GM23338 (cell line): ENCODE data around the gene CLIC5. TPM values are rescaled to one million over a fixed set of nuclear protein-coding genes. Genes with fewer than 3 reads are reported as not detected.

Experiments
- ATAC-seq: fragments of 200-7000 bp; cut with Tn5 transposase; 3 replicates; pipeline ENCODE4 v1.9.1; 2020
- DNase-seq: peaks from one replicate; pipeline ENCODE4 v3.0.0-alpha.2; 2015; ENCODE audit warnings: low spot score
- H2AFZ ChIP-seq: fragments of 200-600 bp; sonication (generic); 2 replicates; pipeline ENCODE4 v1.8.0; 2016; ENCODE audit warnings: antibody characterized with exemption, mild to moderate bottlenecking, moderate library complexity
- H3F3A ChIP-seq: fragments of 200-600 bp; sonication (generic); replicated peaks from 2 replicates; pipeline ENCODE4 v1.8.0; 2017; ENCODE audit warnings: antibody characterized with exemption, mixed run types, low read depth
- H3K27ac ChIP-seq: fragments of 200-600 bp; sonication (generic); 2 replicates; pipeline ENCODE4 v1.6.1; 2016; ENCODE audit warnings: low read depth
- H3K27me3 ChIP-seq: fragments of 200-600 bp; sonication (generic); 2 replicates; pipeline ENCODE4 v1.8.0; 2016; ENCODE audit warnings: mild to moderate bottlenecking, mixed run types, moderate library complexity; ENCODE audit not compliant: insufficient read depth
- H3K36me3 ChIP-seq: fragments of 200-600 bp; sonication (generic); 2 replicates; pipeline ENCODE4 v1.8.0; 2016; ENCODE audit warnings: mild to moderate bottlenecking; ENCODE audit not compliant: insufficient read depth
- H3K4me1 ChIP-seq: fragments of 200-600 bp; sonication (generic); 2 replicates; pipeline ENCODE4 v1.8.0; 2016; ENCODE audit warnings: mild to moderate bottlenecking, moderate library complexity; ENCODE audit not compliant: insufficient read depth
- H3K4me2 ChIP-seq: fragments of 200-600 bp; sonication (generic); 2 replicates; pipeline ENCODE4 v1.7.1; 2017; ENCODE audit warnings: mixed run types
- H3K4me3 ChIP-seq: fragments of 200-600 bp; sonication (generic); 2 replicates; pipeline ENCODE4 v1.6.1; 2016; ENCODE audit warnings: mixed run types
- H3K79me2 ChIP-seq: fragments of 200-600 bp; sonication (generic); replicated peaks from 2 replicates; pipeline ENCODE4 v1.8.0; 2017; ENCODE audit warnings: mild to moderate bottlenecking; ENCODE audit not compliant: insufficient read depth
- H3K9me2 ChIP-seq: fragments of 200-600 bp; sonication (generic); 2 replicates; pipeline ENCODE4 v1.8.0; 2017; ENCODE audit not compliant: insufficient read depth
- H4K20me1 ChIP-seq: fragments of 200-600 bp; sonication (generic); replicated peaks from 2 replicates; pipeline ENCODE4 v1.8.0; 2017; ENCODE audit warnings: mild to moderate bottlenecking; ENCODE audit not compliant: insufficient read depth
- H3K27ac Mint-ChIP-seq: 2 replicates; pipeline ENCODE4 v1.8.0; 2020; ENCODE audit warnings: inconsistent platforms, mild to moderate bottlenecking, moderate library complexity, mixed read lengths
- H3K27me3 Mint-ChIP-seq: 3 replicates; pipeline ENCODE4 v1.8.0; 2022; ENCODE audit warnings: low read depth, mild to moderate bottlenecking, moderate library complexity, mixed read lengths, inconsistent platforms; ENCODE audit not compliant: insufficient read depth, poor library complexity
- H3K36me3 Mint-ChIP-seq: 3 replicates; pipeline ENCODE4 v1.8.0; 2021; ENCODE audit warnings: low read depth, mild to moderate bottlenecking, inconsistent platforms, moderate library complexity, mixed read lengths
- H3K4me1 Mint-ChIP-seq: 3 replicates; pipeline ENCODE4 v1.8.0; 2020; ENCODE audit warnings: mild to moderate bottlenecking, inconsistent platforms, mixed read lengths
- H3K4me3 Mint-ChIP-seq: 3 replicates; pipeline ENCODE4 v1.8.0; 2021; ENCODE audit warnings: moderate library complexity, mild to moderate bottlenecking, inconsistent platforms, mixed read lengths
- H3K9me3 Mint-ChIP-seq: 3 replicates; pipeline ENCODE4 v1.8.0; 2020; ENCODE audit warnings: moderate library complexity, mild to moderate bottlenecking, inconsistent platforms, mixed read lengths
- CREB1 ChIP-seq: fragments of 250-450 bp; sonication (Bioruptor Pico); IDR thresholded peaks from 2 replicates; pipeline ENCODE4 v1.5.0; 2020; ENCODE audit warnings: low read depth, mild to moderate bottlenecking, moderate library complexity
- EZH2phosphoT487 ChIP-seq: fragments of 200-600 bp; sonication (generic); IDR thresholded peaks from one replicate; pipeline ENCODE4 v1.8.1; 2018; ENCODE audit warnings: antibody characterized with exemption; ENCODE audit not compliant: unreplicated experiment
- JUNB ChIP-seq: IDR thresholded peaks from one replicate; pipeline ENCODE4 v1.6.1; 2016; ENCODE audit warnings: antibody characterized with exemption; ENCODE audit not compliant: unreplicated experiment
- NANOG ChIP-seq: IDR thresholded peaks from 2 replicates; pipeline ENCODE4 v1.6.1; 2016; ENCODE audit warnings: antibody characterized with exemption, borderline replicate concordance
- polyA plus RNA-seq: library from polyadenylated mRNA; unstranded; fragments of >200 nt; fragmentation: Nextera tagmentation; extraction: Ambion mirVana; gene quantifications from 2 replicates; pipeline ENCODE4 v1.2.1, GENCODE V29; 2016
- total RNA-seq: library from RNA; depleted of rRNA; stranded (reverse); fragments of >200 nt; shearing (Covaris generic); gene quantifications from 2 replicates; pipeline ENCODE4 v1.2.3, GENCODE V29; 2014
- TF ChIP-seq, protein P1 (sequence below): IDR thresholded peaks from one replicate; pipeline ENCODE4 v1.6.1; 2018; ENCODE audit warnings: antibody characterized with exemption; ENCODE audit not compliant: unreplicated experiment
- TF ChIP-seq, protein P2 (sequence below): IDR thresholded peaks from 2 replicates; pipeline ENCODE4 v1.6.1; 2016; ENCODE audit warnings: antibody characterized with exemption

Gene CLIC5
- total and polyA plus RNA-seq, 2 experiments from 2014 or later = 0.08 TPM; not detected in 1

DNA sequence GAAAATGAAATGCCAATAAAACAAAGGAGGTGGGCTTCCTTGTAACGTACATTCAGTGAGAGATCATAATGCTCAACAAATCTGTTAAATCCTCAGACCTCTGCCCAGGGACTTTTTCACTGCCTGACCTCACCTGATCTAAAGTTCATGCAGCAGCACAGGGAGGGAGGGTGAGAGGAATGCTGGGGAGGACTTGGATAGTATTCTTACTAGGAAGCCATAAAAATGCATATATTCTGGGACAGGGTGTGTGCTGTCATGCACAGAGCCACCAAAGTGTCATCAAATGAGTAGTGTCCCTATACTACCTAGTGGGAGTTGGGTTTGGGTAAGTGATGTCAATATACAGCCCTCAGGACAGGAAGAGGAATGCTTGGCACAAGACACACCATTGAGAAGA, 32.6 kb downstream of the CLIC5 start:
- H3K27ac ChIP-seq = no peak overlapping the region
- H4K20me1 ChIP-seq = no peaks in the 10 kb centered on the region
- peaks cover 20% of the 10 kb centered on the region; the same call in 1 of the 2 replicates for H3K9me2 ChIP-seq
- Mint-ChIP-seq H3K27ac (no peak overlapping the region), H3K9me3 (no peaks in the 10 kb centered on the region), H3K36me3 (no peaks in the 10 kb centered on the region), H3K4me3 (no peak overlapping the region), H3K4me1 (no peaks in the 10 kb centered on the region), H3K27me3 (peaks cover 3% of the 10 kb centered on the region)
- no peaks in the 10 kb centered on the region for H3K36me3 ChIP-seq
- H2AFZ ChIP-seq = no peak overlapping the region
- no peak for ATAC-seq
- H3K27me3 ChIP-seq = no peaks in the 10 kb centered on the region
- no peaks in the 10 kb centered on the region for H3K79me2 ChIP-seq
- no peaks in the 10 kb centered on the region for H3K4me1 ChIP-seq
- no peaks in the 10 kb centered on the region for H3F3A ChIP-seq
- TF ChIP-seq JUNB = no peak
- TF ChIP-seq EZH2phosphoT487 = no peak
- TF ChIP-seq, protein P1, sequence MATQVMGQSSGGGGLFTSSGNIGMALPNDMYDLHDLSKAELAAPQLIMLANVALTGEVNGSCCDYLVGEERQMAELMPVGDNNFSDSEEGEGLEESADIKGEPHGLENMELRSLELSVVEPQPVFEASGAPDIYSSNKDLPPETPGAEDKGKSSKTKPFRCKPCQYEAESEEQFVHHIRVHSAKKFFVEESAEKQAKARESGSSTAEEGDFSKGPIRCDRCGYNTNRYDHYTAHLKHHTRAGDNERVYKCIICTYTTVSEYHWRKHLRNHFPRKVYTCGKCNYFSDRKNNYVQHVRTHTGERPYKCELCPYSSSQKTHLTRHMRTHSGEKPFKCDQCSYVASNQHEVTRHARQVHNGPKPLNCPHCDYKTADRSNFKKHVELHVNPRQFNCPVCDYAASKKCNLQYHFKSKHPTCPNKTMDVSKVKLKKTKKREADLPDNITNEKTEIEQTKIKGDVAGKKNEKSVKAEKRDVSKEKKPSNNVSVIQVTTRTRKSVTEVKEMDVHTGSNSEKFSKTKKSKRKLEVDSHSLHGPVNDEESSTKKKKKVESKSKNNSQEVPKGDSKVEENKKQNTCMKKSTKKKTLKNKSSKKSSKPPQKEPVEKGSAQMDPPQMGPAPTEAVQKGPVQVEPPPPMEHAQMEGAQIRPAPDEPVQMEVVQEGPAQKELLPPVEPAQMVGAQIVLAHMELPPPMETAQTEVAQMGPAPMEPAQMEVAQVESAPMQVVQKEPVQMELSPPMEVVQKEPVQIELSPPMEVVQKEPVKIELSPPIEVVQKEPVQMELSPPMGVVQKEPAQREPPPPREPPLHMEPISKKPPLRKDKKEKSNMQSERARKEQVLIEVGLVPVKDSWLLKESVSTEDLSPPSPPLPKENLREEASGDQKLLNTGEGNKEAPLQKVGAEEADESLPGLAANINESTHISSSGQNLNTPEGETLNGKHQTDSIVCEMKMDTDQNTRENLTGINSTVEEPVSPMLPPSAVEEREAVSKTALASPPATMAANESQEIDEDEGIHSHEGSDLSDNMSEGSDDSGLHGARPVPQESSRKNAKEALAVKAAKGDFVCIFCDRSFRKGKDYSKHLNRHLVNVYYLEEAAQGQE = no peak
- TF ChIP-seq, protein P2, sequence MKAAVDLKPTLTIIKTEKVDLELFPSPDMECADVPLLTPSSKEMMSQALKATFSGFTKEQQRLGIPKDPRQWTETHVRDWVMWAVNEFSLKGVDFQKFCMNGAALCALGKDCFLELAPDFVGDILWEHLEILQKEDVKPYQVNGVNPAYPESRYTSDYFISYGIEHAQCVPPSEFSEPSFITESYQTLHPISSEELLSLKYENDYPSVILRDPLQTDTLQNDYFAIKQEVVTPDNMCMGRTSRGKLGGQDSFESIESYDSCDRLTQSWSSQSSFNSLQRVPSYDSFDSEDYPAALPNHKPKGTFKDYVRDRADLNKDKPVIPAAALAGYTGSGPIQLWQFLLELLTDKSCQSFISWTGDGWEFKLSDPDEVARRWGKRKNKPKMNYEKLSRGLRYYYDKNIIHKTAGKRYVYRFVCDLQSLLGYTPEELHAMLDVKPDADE = no peak
- no peak for TF ChIP-seq NANOG
- no peak overlapping the region for H3K4me3 ChIP-seq
- no peak overlapping the region for H3K4me2 ChIP-seq
- DNase-seq = no peak

DNA sequence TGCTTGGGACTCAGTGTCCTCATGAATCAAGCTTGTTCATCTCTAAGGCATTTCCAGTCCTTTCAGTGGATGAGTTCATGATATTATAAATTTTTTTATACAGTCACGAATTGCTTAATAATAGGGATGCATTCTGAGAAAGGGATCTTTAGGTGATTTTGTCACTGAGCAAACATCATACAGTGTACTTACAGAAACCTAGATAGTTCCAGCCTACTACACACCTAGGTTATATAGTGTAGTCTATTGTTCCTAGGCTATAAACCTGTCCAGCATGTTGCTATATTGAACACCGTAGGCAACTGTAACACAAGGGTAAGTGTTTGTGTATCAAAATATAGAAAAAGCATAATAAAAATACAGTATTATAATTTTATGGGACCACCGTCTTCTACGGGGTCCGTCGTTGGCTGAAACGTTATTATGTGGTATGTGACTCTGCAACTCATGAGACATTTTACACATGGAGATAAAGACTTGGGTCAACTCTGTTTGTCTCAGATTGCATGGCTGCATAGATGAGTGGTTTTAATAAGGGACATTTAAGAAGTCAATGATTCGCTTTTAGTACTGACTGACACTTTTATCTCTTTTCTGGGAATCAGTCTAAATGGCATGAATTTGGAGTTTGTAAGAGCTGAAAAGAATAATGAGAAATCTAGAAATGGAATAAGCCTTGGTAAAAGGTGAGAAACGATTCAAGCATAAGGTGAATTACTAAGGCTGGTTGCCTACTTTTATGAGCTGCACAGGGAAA, 33.2 kb downstream of the CLIC5 start:
- Histone ChIP-seq H3K79me2 (no peaks in the 10 kb centered on the region), H2AFZ (no peak overlapping the region), H4K20me1 (no peaks in the 10 kb centered on the region), H3K36me3 (no peaks in the 10 kb centered on the region), H3K4me2 (no peak overlapping the region), H3F3A (no peaks in the 10 kb centered on the region), H3K27ac (no peak overlapping the region), H3K27me3 (no peaks in the 10 kb centered on the region), H3K4me1 (no peaks in the 10 kb centered on the region), H3K4me3 (no peak overlapping the region), H3K9me2 (peaks cover 22% of the 10 kb centered on the region; the same call in 1 of the 2 replicates)
- Mint-ChIP-seq H3K27ac (no peak overlapping the region), H3K36me3 (no peaks in the 10 kb centered on the region), H3K27me3 (peaks cover 1% of the 10 kb centered on the region), H3K9me3 (no peaks in the 10 kb centered on the region), H3K4me1 (no peaks in the 10 kb centered on the region), H3K4me3 (no peak overlapping the region)
- no peak for DNase-seq
- TF ChIP-seq CREB1 (CRISPR knock-in tag) = no peak
- TF ChIP-seq, protein P1 = no peak
- no peak for TF ChIP-seq EZH2phosphoT487
- no peak for ATAC-seq
